Body of pancreas (tissue), 4 donors: ENCODE measurements around the gene BLOC1S6. TPM values are rescaled to one million over a fixed set of nuclear protein-coding genes. Genes with fewer than 3 reads are reported as not detected.
"Not testable (repeated sequence)": the region's sequence is repeated elsewhere in the genome, so short reads cannot be mapped to it uniquely, and the experiment has no call there.

ENCODE experiments used
- ATAC-seq: fragments of 150-250 bp; one replicate; pipeline ENCODE4 v1.9.1; 2016
- DNase-seq, 4 donors: peaks; one replicate each; pipeline ENCODE4 v3.0.0-alpha.2; 2019
- H3K27ac ChIP-seq, 4 donors: fragments of 200-600 bp; sonication (generic); 1 replicate in 3 of 4; 2 replicates in 1 of 4; pipeline versions ENCODE4 v1.5.1 to v1.6.1; 2016 to 2019; ENCODE audit warnings: mild to moderate bottlenecking in 1 of 4, mixed read lengths in 1 of 4, moderate library complexity in 1 of 4
- H3K27me3 ChIP-seq, 2 donors: fragments of 200-600 bp; sonication (generic); one replicate each; pipeline ENCODE4 v1.6.0; 2016; ENCODE audit warnings: mild to moderate bottlenecking in 1 of 2
- H3K36me3 ChIP-seq, 2 donors: fragments of 200-600 bp; sonication (generic); replicated peaks in 1 of 2; 2 replicates each; pipeline ENCODE4 v1.5.1; 2016; ENCODE audit warnings: low read depth in 2 of 2; ENCODE audit not compliant: insufficient read depth in 1 of 2
- H3K4me1 ChIP-seq: fragments of 200-600 bp; sonication (generic); one replicate; pipeline ENCODE4 v1.6.0; 2016
- H3K4me3 ChIP-seq, 2 donors: fragments of 200-600 bp; sonication (generic); 1 replicate in 1 of 2; 2 replicates in 1 of 2; pipeline ENCODE4 v1.5.1; 2016 to 2019
- H3K9me3 ChIP-seq, 3 donors: fragments of 200-600 bp; sonication (generic); 1 replicate in 2 of 3; 2 replicates in 1 of 3; pipeline ENCODE4 v1.5.1; 2016
- CTCF ChIP-seq, 7 experiments: fragments of 450-650 bp in 4 of 7; fragments of 200-600 bp in 3 of 7; sonication (generic) in 3 of 7; IDR thresholded peaks; one replicate each; pipeline ENCODE4 v1.5.1; 2016 to 2019; ENCODE audit warnings: antibody characterized with exemption in 7 of 7
- POLR2A ChIP-seq, 3 donors: fragments of 450-650 bp; IDR thresholded peaks; one replicate each; pipeline ENCODE4 v1.6.1; 2016; ENCODE audit warnings: antibody characterized with exemption in 3 of 3, mild to moderate bottlenecking in 2 of 3
- WGBS, 2 donors: methylation state at CpG; one replicate each; pipeline ENCODE4 v1.1.5; 2017; 5-methylcytosine and 5-hydroxymethylcytosine counted together
- intact Hi-C: fragments of 100-400 bp; cut with DNase I; formaldehyde crosslinking; loops from one replicate; pipeline ENCODE4 v1.15.1; 2023
- total RNA-seq, 2 donors: library from RNA; depleted of rRNA; stranded (reverse); fragments of >200 nt; gene quantifications; one replicate each; pipeline ENCODE4 v1.1.0, GENCODE V29; 2016

The BLOC1S6 gene
- total RNA-seq, 2 donors from 2014 or later, result 18.5 to 34.0 TPM

- Histone ChIP-seq H3K27me3 (no peaks in the 10 kb centered on the region), H3K9me3 (no peaks in the 10 kb centered on the region), H3K36me3 (no peaks in the 10 kb centered on the region), H3K4me3 (no peak overlapping the region), H3K27ac (peak overlapping the region in 2 of 4 donors; percentile 52 to 79), H3K4me1 (peaks cover 40% of the 10 kb centered on the region)
- no peak for DNase-seq
- 92 to 94% methylated on average over 6 of the region's 6 CpGs for WGBS, 2 donors
- intact Hi-C loops, result no loop called here
- TF ChIP-seq POLR2A (IDR thresholded peaks at IDR 0.05) (no peak), CTCF (IDR thresholded peaks at IDR 0.05) (no peak)
- no peak for ATAC-seq
Observed at GRCh38 chr15:45647828-45648227, 60.6 kb downstream of the BLOC1S6 start.

GRCh38 chr15:45648521-45649200 lies 61.5 kb downstream of the BLOC1S6 start:
- no peak overlapping the region for H3K4me3 ChIP-seq
- intact Hi-C loops, result no loop called here
- 24 to 26% methylated on average over 4 of the region's 4 CpGs for WGBS, 2 donors
- ATAC-seq (peak; percentile 92), DNase-seq (peak; percentile 57 to 81 (median 74))
- peaks cover 35% of the 10 kb centered on the region for H3K4me1 ChIP-seq
- TF ChIP-seq POLR2A (IDR thresholded peaks at IDR 0.05) (no peak), CTCF (IDR thresholded peaks at IDR 0.05) (no peak)
- H3K36me3 ChIP-seq, result no peaks in the 10 kb centered on the region
- peak overlapping the region; percentile 52 to 79 (median 66) for H3K27ac ChIP-seq
- H3K27me3 ChIP-seq, result no peaks in the 10 kb centered on the region
- no peaks in the 10 kb centered on the region for H3K9me3 ChIP-seq

GRCh38 chr15:45650007-45650406 lies 62.8 kb downstream of the BLOC1S6 start:
- H3K27me3 ChIP-seq, ATAC-seq, H3K4me3 ChIP-seq, intact Hi-C loops, H3K9me3 ChIP-seq, H3K36me3 ChIP-seq, DNase-seq: not testable (repeated sequence)
- WGBS, 2 donors, result 72 to 99% methylated on average over 11 of the region's 11 CpGs
- peaks cover 35% of the 10 kb centered on the region for H3K4me1 ChIP-seq
- peak overlapping the region in 2 of 4 donors; percentile 78 to 79 for H3K27ac ChIP-seq

GRCh38 chr15:45650889-45651525 lies 63.8 kb downstream of the BLOC1S6 start:
- WGBS, 2 donors, result 92 to 99% methylated on average over 15 to 32 of the region's 35 CpGs
- no peaks in the 10 kb centered on the region for H3K9me3 ChIP-seq
- H3K36me3 ChIP-seq, result no peaks in the 10 kb centered on the region
- intact Hi-C loops, result no loop called here
- no peak overlapping the region for H3K4me3 ChIP-seq
- H3K27me3 ChIP-seq, result no peaks in the 10 kb centered on the region
- H3K27ac ChIP-seq, result no peak overlapping the region
- TF ChIP-seq POLR2A (IDR thresholded peaks at IDR 0.05), result no peak
- TF ChIP-seq CTCF (IDR thresholded peaks at IDR 0.05), result no peak
- DNase-seq (no peak), ATAC-seq (no peak)
- H3K4me1 ChIP-seq, result peaks cover 26% of the 10 kb centered on the region

GRCh38 chr15:45653702-45654424 lies 66.7 kb downstream of the BLOC1S6 start:
- no peak overlapping the region for H3K27ac ChIP-seq
- H3K36me3 ChIP-seq, result no peaks in the 10 kb centered on the region
- intact Hi-C loops, result no loop called here
- no peaks in the 10 kb centered on the region for H3K27me3 ChIP-seq
- H3K4me3 ChIP-seq, result no peak overlapping the region
- DNase-seq (peak in 1 of 4 donors; percentile 33), ATAC-seq (no peak)
- no peak for TF ChIP-seq POLR2A (IDR thresholded peaks at IDR 0.05)
- H3K9me3 ChIP-seq, result no peaks in the 10 kb centered on the region
- 66 to 72% methylated on average over 3 of the region's 3 CpGs for WGBS, 2 donors
- peaks cover 17% of the 10 kb centered on the region for H3K4me1 ChIP-seq
